ENCODE results near the gene HSPH1.

GRCh38 chr13:31151837-31152236, 9.9 kb downstream of the HSPH1 start:
- TF ChIP-seq CTCF (conservative IDR thresholded peaks at IDR 0.05): no peak
- no peak for TF ChIP-seq EZH2 (IDR thresholded peaks at IDR 0.05; ENCODE audit: low read depth)

Data from PC-9 (cell line).